Measurements from ENCODE around the gene CDH11.

Gene CDH11

GRCh38 chr16:64916051-64916450 is 205.8 kb downstream of the CDH11 start:
- Histone ChIP-seq H3K4me1 (ENCODE audit: insufficient read depth, low read length, poor library complexity, severe bottlenecking) (no peaks in the 10 kb centered on the region), H3K79me2 (ENCODE audit: insufficient read depth, low read length) (no peaks in the 10 kb centered on the region), H3K4me3 (ENCODE audit: low read length, poor library complexity, severe bottlenecking) (no peak overlapping the region), H2AFZ (ENCODE audit: low read length) (no peak overlapping the region), H3K9me2 (replicated peaks; ENCODE audit: low read depth, low read length) (no peaks in the 10 kb centered on the region), H3K27me3 (ENCODE audit: insufficient read depth, low read length, poor library complexity, severe bottlenecking) (no peaks in the 10 kb centered on the region), H3K36me3 (ENCODE audit: insufficient read depth, low read length) (no peaks in the 10 kb centered on the region), H3F3A (ENCODE audit: low read depth) (no peaks in the 10 kb centered on the region), H4K20me1 (ENCODE audit: insufficient read depth, low read length, poor library complexity, severe bottlenecking) (no peaks in the 10 kb centered on the region), H3K9me3 (ENCODE audit: insufficient read depth, low read depth, low read length) (no peaks in the 10 kb centered on the region), H3K4me2 (ENCODE audit: low read depth, low read length, poor library complexity, severe bottlenecking) (no peak overlapping the region), H3K9ac (ENCODE audit: low read depth, low read length, poor library complexity, severe bottlenecking) (no peak overlapping the region)
- no peak for TF ChIP-seq EZH2phosphoT487 (IDR thresholded peaks at IDR 0.05; ENCODE audit: borderline replicate concordance)
- TF ChIP-seq, protein P1, sequence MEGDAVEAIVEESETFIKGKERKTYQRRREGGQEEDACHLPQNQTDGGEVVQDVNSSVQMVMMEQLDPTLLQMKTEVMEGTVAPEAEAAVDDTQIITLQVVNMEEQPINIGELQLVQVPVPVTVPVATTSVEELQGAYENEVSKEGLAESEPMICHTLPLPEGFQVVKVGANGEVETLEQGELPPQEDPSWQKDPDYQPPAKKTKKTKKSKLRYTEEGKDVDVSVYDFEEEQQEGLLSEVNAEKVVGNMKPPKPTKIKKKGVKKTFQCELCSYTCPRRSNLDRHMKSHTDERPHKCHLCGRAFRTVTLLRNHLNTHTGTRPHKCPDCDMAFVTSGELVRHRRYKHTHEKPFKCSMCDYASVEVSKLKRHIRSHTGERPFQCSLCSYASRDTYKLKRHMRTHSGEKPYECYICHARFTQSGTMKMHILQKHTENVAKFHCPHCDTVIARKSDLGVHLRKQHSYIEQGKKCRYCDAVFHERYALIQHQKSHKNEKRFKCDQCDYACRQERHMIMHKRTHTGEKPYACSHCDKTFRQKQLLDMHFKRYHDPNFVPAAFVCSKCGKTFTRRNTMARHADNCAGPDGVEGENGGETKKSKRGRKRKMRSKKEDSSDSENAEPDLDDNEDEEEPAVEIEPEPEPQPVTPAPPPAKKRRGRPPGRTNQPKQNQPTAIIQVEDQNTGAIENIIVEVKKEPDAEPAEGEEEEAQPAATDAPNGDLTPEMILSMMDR (conservative IDR thresholded peaks at IDR 0.05; ENCODE audit: low read length): no peak

DNA sequence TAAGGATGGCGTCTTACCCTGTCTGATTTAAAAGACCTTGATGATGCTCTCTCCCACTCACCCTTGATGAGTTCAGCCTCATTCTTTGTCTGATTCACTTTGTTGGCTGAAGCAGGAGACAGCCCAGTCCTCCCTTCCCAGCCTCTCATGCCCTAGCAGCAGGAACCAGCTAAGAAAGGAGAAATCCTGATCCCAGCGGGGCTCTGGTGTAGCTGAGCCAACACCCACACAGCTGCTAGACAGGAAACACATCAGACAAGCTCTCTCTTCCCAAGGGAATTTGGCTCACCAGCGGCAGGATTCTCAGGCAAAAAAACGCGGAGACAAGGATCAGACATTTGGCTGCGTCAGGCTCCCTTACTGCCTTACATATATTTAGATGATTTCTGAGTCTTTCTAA is 211.5 kb downstream of the CDH11 start:
- no peaks in the 10 kb centered on the region for H3K27me3 ChIP-seq (ENCODE audit: insufficient read depth, low read length, poor library complexity, severe bottlenecking)
- no peak for TF ChIP-seq EZH2phosphoT487 (IDR thresholded peaks at IDR 0.05; ENCODE audit: borderline replicate concordance)
- TF ChIP-seq, protein P1 (conservative IDR thresholded peaks at IDR 0.05; ENCODE audit: low read length): no peak
- no peak overlapping the region for H2AFZ ChIP-seq (ENCODE audit: low read length)
- no peak overlapping the region for H3K9ac ChIP-seq (ENCODE audit: low read depth, low read length, poor library complexity, severe bottlenecking)
- H3K36me3 ChIP-seq (ENCODE audit: insufficient read depth, low read length): no peaks in the 10 kb centered on the region
- no peaks in the 10 kb centered on the region for H3K9me2 ChIP-seq (replicated peaks; ENCODE audit: low read depth, low read length)
- H4K20me1 ChIP-seq (ENCODE audit: insufficient read depth, low read length, poor library complexity, severe bottlenecking): no peaks in the 10 kb centered on the region
- no peak overlapping the region for H3K4me3 ChIP-seq (ENCODE audit: low read length, poor library complexity, severe bottlenecking)
- no peaks in the 10 kb centered on the region for H3K9me3 ChIP-seq (ENCODE audit: insufficient read depth, low read depth, low read length)
- no peak overlapping the region for H3K4me2 ChIP-seq (ENCODE audit: low read depth, low read length, poor library complexity, severe bottlenecking)
- H3K4me1 ChIP-seq (ENCODE audit: insufficient read depth, low read length, poor library complexity, severe bottlenecking): no peaks in the 10 kb centered on the region
- no peaks in the 10 kb centered on the region for H3K79me2 ChIP-seq (ENCODE audit: insufficient read depth, low read length)
- H3F3A ChIP-seq (ENCODE audit: low read depth): no peaks in the 10 kb centered on the region

DNA sequence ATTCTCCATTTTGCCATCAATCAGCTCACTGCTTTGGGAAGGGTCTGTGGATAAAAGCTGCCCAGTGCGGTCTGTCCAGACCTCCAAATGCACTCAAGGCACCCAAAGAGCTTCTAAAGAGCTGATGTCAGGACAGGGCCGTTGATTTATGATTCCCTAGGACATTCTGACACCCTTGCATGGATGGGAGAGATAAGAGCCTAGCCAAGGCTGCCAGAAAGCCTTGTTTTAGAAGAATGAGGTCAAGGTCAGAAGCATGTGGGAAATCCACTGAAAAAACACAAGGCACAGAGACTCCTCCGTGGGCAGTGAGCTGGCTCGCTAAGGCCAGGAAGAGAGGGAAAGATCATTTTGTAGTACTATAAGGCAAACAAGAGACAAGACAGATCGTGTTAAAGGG is 214.0 kb downstream of the CDH11 start:
- no peaks in the 10 kb centered on the region for H4K20me1 ChIP-seq (ENCODE audit: insufficient read depth, low read length, poor library complexity, severe bottlenecking)
- H3K9me3 ChIP-seq (ENCODE audit: insufficient read depth, low read depth, low read length): no peaks in the 10 kb centered on the region
- no peak overlapping the region for H2AFZ ChIP-seq (ENCODE audit: low read length)
- H3K79me2 ChIP-seq (ENCODE audit: insufficient read depth, low read length): no peaks in the 10 kb centered on the region
- no peaks in the 10 kb centered on the region for H3F3A ChIP-seq (ENCODE audit: low read depth)
- H3K4me2 ChIP-seq (ENCODE audit: low read depth, low read length, poor library complexity, severe bottlenecking): no peak overlapping the region
- H3K9ac ChIP-seq (ENCODE audit: low read depth, low read length, poor library complexity, severe bottlenecking): no peak overlapping the region
- no peaks in the 10 kb centered on the region for H3K9me2 ChIP-seq (replicated peaks; ENCODE audit: low read depth, low read length)
- no peak overlapping the region for H3K4me3 ChIP-seq (ENCODE audit: low read length, poor library complexity, severe bottlenecking)
- H3K4me1 ChIP-seq (ENCODE audit: insufficient read depth, low read length, poor library complexity, severe bottlenecking): no peaks in the 10 kb centered on the region
- H3K36me3 ChIP-seq (ENCODE audit: insufficient read depth, low read length): no peaks in the 10 kb centered on the region
- no peak for TF ChIP-seq EZH2phosphoT487 (IDR thresholded peaks at IDR 0.05; ENCODE audit: borderline replicate concordance)
- no peaks in the 10 kb centered on the region for H3K27me3 ChIP-seq (ENCODE audit: insufficient read depth, low read length, poor library complexity, severe bottlenecking)

DNA sequence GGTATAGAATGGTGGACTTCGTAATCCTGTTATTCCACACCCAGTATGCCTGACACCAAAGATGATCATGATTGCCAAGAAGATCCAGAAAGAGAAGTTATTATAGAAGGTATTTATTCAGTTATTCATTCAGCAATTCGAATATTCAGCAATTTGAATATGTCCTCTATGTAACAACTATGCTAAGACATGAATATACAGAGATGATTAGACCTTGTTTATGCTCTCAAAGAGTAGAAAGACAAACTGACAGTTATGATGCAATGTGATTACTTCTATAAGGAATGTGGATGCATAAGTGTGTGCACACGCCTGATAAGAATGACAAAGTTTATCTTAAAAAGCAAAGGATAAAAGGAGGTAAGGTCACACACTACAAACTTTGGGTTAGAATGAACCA is 218.1 kb downstream of the CDH11 start:
- Histone ChIP-seq H2AFZ (ENCODE audit: low read length) (no peak overlapping the region), H3K9ac (ENCODE audit: low read depth, low read length, poor library complexity, severe bottlenecking) (no peak overlapping the region), H3K4me1 (ENCODE audit: insufficient read depth, low read length, poor library complexity, severe bottlenecking) (no peaks in the 10 kb centered on the region), H3K9me3 (ENCODE audit: insufficient read depth, low read depth, low read length) (no peaks in the 10 kb centered on the region; the same call in 1 of the 2 replicates), H4K20me1 (ENCODE audit: insufficient read depth, low read length, poor library complexity, severe bottlenecking) (no peaks in the 10 kb centered on the region), H3K36me3 (ENCODE audit: insufficient read depth, low read length) (no peaks in the 10 kb centered on the region), H3K4me2 (ENCODE audit: low read depth, low read length, poor library complexity, severe bottlenecking) (no peak overlapping the region), H3F3A (ENCODE audit: low read depth) (no peaks in the 10 kb centered on the region), H3K27me3 (ENCODE audit: insufficient read depth, low read length, poor library complexity, severe bottlenecking) (no peaks in the 10 kb centered on the region), H3K9me2 (replicated peaks; ENCODE audit: low read depth, low read length) (no peaks in the 10 kb centered on the region), H3K4me3 (ENCODE audit: low read length, poor library complexity, severe bottlenecking) (no peak overlapping the region), H3K79me2 (ENCODE audit: insufficient read depth, low read length) (no peaks in the 10 kb centered on the region)
- TF ChIP-seq, protein P1 (conservative IDR thresholded peaks at IDR 0.05; ENCODE audit: low read length): no peak
- no peak for TF ChIP-seq EZH2phosphoT487 (IDR thresholded peaks at IDR 0.05; ENCODE audit: borderline replicate concordance)

All from Loucy (cell line).